B cell (primary cell): ENCODE data around the gene CNTN4. TPM values are rescaled to one million over a fixed set of nuclear protein-coding genes. Genes with fewer than 3 reads are reported as not detected.

Source experiments
- ATAC-seq: fragments of 200-7000 bp; cut with Tn5 transposase; one replicate; pipeline ENCODE4 v1.10.0; 2021; ENCODE audit warnings: low read depth, mild to moderate bottlenecking, moderate number of reproducible peaks, moderate library complexity
- CTCF ChIA-PET: fragments of 350-600 bp; sonication (Branson Sonifier 250); formaldehyde crosslinking; loops from one replicate; lab custom pipeline; 2021; ENCODE audit warnings: antibody characterized with exemption, inconsistent platforms; lab: Charles Lee
- POLR2A ChIA-PET: fragments of 350-600 bp; sonication (Branson Sonifier 250); formaldehyde crosslinking; loops from one replicate; lab custom pipeline; 2021; ENCODE audit warnings: antibody characterized with exemption; lab: Charles Lee
- DNase-seq: peaks from one replicate; pipeline ENCODE4 v3.0.0; 2013
- H2AFZ ChIP-seq: 2 replicates; pipeline ENCODE4 v1.6.1; 2012; ENCODE audit warnings: mild to moderate bottlenecking, low read depth, low read length; ENCODE audit not compliant: insufficient read depth, poor library complexity, severe bottlenecking
- H3K27ac ChIP-seq, 2 donors: 1 replicate in 1 of 2; 2 replicates in 1 of 2; pipeline ENCODE4 v1.5.1; 2012 to 2013; ENCODE audit warnings: low read length in 2 of 2, mild to moderate bottlenecking in 2 of 2, moderate library complexity in 1 of 2
- H3K27me3 ChIP-seq, 4 experiments: fragments of 200-600 bp in 1 of 4; sonication (generic) in 1 of 4; replicated peaks in 1 of 4; 1 replicate in 2 of 4; 2 replicates in 2 of 4; pipeline versions ENCODE4 v1.6.1 to v1.7.0; 2013 to 2016; ENCODE audit warnings: low read length in 3 of 4, mild to moderate bottlenecking in 2 of 4, mixed read lengths in 1 of 4, moderate library complexity in 1 of 4; ENCODE audit not compliant: insufficient read depth in 4 of 4, control insufficient read depth in 3 of 4; ENCODE audit errors: control extremely low read depth in 1 of 4
- H3K36me3 ChIP-seq, 2 experiments: replicated peaks in 1 of 2; 1 replicate in 1 of 2; 2 replicates in 1 of 2; pipeline versions ENCODE4 v1.6.1 to v1.7.1; 2013; ENCODE audit warnings: low read length in 1 of 2; ENCODE audit not compliant: insufficient read depth in 2 of 2, control insufficient read depth in 1 of 2; ENCODE audit errors: control extremely low read depth in 1 of 2, extremely low read depth in 1 of 2
- H3K4me1 ChIP-seq, 2 donors: fragments of 200-600 bp in 1 of 2; sonication (generic) in 1 of 2; 1 replicate in 1 of 2; 2 replicates in 1 of 2; pipeline versions ENCODE4 v1.5.1 to v1.6.1; 2013 to 2017; ENCODE audit warnings: low read length in 2 of 2; ENCODE audit not compliant: control insufficient read depth in 2 of 2, insufficient read depth in 2 of 2
- H3K4me2 ChIP-seq: replicated peaks from 2 replicates; pipeline ENCODE3; 2012; ENCODE audit warnings: mild to moderate bottlenecking, low read depth, low read length; ENCODE audit not compliant: poor library complexity, severe bottlenecking
- H3K4me3 ChIP-seq, 5 experiments: fragments of 200-600 bp in 1 of 5; sonication (generic) in 1 of 5; 1 replicate in 3 of 5; 2 replicates in 2 of 5; pipeline versions ENCODE4 v1.5.1 to v1.7.0; 2011 to 2016; ENCODE audit warnings: low read length in 4 of 5, mild to moderate bottlenecking in 4 of 5, low read depth in 2 of 5, control low read depth in 1 of 5, moderate library complexity in 1 of 5; ENCODE audit not compliant: insufficient read depth in 1 of 5; ENCODE audit errors: control extremely low read depth in 1 of 5, extremely low read depth in 1 of 5
- H3K79me2 ChIP-seq: fragments of 200-600 bp; sonication (generic); one replicate; pipeline ENCODE4 v1.6.0; 2016; ENCODE audit warnings: low read length; ENCODE audit not compliant: control insufficient read depth, insufficient read depth
- H3K9ac ChIP-seq: fragments of 200-600 bp; sonication (generic); 2 replicates; pipeline ENCODE4 v1.6.1; 2017; ENCODE audit warnings: mild to moderate bottlenecking, low read length, moderate library complexity
- H3K9me3 ChIP-seq, 3 donors: one replicate each; pipeline versions ENCODE4 v1.6.1 to v1.7.1; 2013; ENCODE audit warnings: low read length in 2 of 3; ENCODE audit not compliant: control insufficient read depth in 2 of 3, insufficient read depth in 1 of 3; ENCODE audit errors: control extremely low read depth in 1 of 3
- H4K20me1 ChIP-seq: 2 replicates; pipeline ENCODE4 v1.6.0; 2012; ENCODE audit warnings: mild to moderate bottlenecking, low read length; ENCODE audit not compliant: insufficient read depth, control insufficient read depth, poor library complexity, severe bottlenecking
- H3K27ac Mint-ChIP-seq: one replicate; pipeline ENCODE4 v1.8.0; 2021; ENCODE audit warnings: mixed read lengths
- H3K27me3 Mint-ChIP-seq: one replicate; pipeline ENCODE4 v1.8.0; 2021; ENCODE audit warnings: mixed read lengths
- H3K4me1 Mint-ChIP-seq: one replicate; pipeline ENCODE4 v1.8.0; 2021; ENCODE audit warnings: mixed read lengths
- H3K4me3 Mint-ChIP-seq: one replicate; pipeline ENCODE4 v1.8.0; 2021; ENCODE audit warnings: mixed read lengths
- H3K9me3 Mint-ChIP-seq: one replicate; pipeline ENCODE4 v1.8.0; 2022; ENCODE audit warnings: mixed read lengths; ENCODE audit not compliant: insufficient read depth
- EZH2 ChIP-seq: IDR thresholded peaks from 2 replicates; pipeline ENCODE4 v1.6.1; 2012; ENCODE audit warnings: borderline replicate concordance, low read depth, mild to moderate bottlenecking, moderate library complexity, low read length; ENCODE audit not compliant: insufficient read depth, poor library complexity, severe bottlenecking
- WGBS: methylation state at CpG from one replicate; pipeline ENCODE4 v1.1.5; 2013; ENCODE audit warnings: missing lambda C conversion rate; ENCODE audit not compliant: insufficient coverage; 5-methylcytosine and 5-hydroxymethylcytosine counted together
- intact Hi-C: fragments of 100-400 bp; cut with micrococcal nuclease; formaldehyde crosslinking; loops from one replicate; pipeline ENCODE4 v1.10.0; 2022
- polyA plus RNA-seq: library from polyadenylated mRNA; depleted of rRNA; stranded (reverse); fragments of >200 nt; gene quantifications from 2 replicates; pipeline ENCODE4 v1.2.3, GENCODE V29; 2012
- total RNA-seq, 2 donors: library from RNA; stranded (reverse); fragments of 120-200 nt in 1 of 2; gene quantifications; 1 replicate in 1 of 2; 2 replicates in 1 of 2; pipeline versions ENCODE4 v1.2.3 to v1.2.4, GENCODE V29; 2013 to 2022
- TF ChIP-seq, protein P1 (sequence below): fragments of 200-600 bp; IDR thresholded peaks from one replicate; pipeline ENCODE4 v1.8.0; 2022; ENCODE audit warnings: antibody characterized with exemption, mild to moderate bottlenecking

CNTN4 gene
- total and polyA plus RNA-seq, 2 donors (not counting 1 experiment from before 2014, with no cell fraction given) = 0.05 TPM; not detected in 1

GRCh38 chr3:2706144-2706835 is 607.6 kb downstream of the CNTN4 start:
- ATAC-seq (no peak), DNase-seq (no peak)
- Histone ChIP-seq H3K27ac (no peak overlapping the region), H3K36me3 (no peaks in the 10 kb centered on the region), H3K4me3 (no peak overlapping the region), H3K4me2 (no peak overlapping the region), H3K79me2 (no peaks in the 10 kb centered on the region), H2AFZ (no peak overlapping the region), H3K4me1 (no peaks in the 10 kb centered on the region), H4K20me1 (no peaks in the 10 kb centered on the region), H3K9me3 (no peaks in the 10 kb centered on the region), H3K9ac (no peak overlapping the region), H3K27me3 (no peaks in the 10 kb centered on the region)
- no CpG with 5 or more reads among the region's 5 CpGs for WGBS
- ChIA-PET CTCF (no interaction called here), POLR2A (no interaction called here)
- Mint-ChIP-seq H3K4me1 (no peaks in the 10 kb centered on the region), H3K27me3 (no peaks in the 10 kb centered on the region), H3K27ac (no peak overlapping the region), H3K9me3 (no peaks in the 10 kb centered on the region), H3K4me3 (no peak overlapping the region)
- TF ChIP-seq EZH2 = no peak
- TF ChIP-seq, protein P1, sequence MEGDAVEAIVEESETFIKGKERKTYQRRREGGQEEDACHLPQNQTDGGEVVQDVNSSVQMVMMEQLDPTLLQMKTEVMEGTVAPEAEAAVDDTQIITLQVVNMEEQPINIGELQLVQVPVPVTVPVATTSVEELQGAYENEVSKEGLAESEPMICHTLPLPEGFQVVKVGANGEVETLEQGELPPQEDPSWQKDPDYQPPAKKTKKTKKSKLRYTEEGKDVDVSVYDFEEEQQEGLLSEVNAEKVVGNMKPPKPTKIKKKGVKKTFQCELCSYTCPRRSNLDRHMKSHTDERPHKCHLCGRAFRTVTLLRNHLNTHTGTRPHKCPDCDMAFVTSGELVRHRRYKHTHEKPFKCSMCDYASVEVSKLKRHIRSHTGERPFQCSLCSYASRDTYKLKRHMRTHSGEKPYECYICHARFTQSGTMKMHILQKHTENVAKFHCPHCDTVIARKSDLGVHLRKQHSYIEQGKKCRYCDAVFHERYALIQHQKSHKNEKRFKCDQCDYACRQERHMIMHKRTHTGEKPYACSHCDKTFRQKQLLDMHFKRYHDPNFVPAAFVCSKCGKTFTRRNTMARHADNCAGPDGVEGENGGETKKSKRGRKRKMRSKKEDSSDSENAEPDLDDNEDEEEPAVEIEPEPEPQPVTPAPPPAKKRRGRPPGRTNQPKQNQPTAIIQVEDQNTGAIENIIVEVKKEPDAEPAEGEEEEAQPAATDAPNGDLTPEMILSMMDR = no peak
- intact Hi-C loops = no loop called here

DNA sequence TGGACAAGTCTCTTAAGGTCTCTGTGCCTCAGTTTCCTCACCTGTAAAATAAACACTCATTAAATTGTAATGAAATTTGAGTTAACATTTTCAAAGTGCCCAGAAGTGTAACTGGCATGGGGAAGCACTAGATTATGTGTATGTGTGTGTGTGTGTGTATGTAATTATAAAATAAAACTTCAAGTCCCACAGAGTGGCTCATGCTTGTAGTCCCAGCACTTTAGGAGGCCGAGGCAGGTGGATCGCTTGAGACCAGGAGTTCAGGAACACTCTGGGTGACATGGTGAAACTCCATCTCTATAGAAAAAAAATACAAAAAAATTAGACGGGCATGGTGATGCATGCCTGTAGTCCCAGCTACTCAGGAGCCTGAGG is 608.2 kb downstream of the CNTN4 start:
- WGBS = 100% methylated on average over 1 of the region's 3 CpGs
- Histone ChIP-seq H3K4me3 (no peak overlapping the region), H3K9ac (no peak overlapping the region), H2AFZ (no peak overlapping the region), H3K36me3 (no peaks in the 10 kb centered on the region), H3K4me1 (no peaks in the 10 kb centered on the region), H3K9me3 (no peaks in the 10 kb centered on the region), H4K20me1 (no peaks in the 10 kb centered on the region), H3K4me2 (no peak overlapping the region), H3K27ac (no peak overlapping the region), H3K27me3 (no peaks in the 10 kb centered on the region), H3K79me2 (no peaks in the 10 kb centered on the region)
- DNase-seq = no peak
- Mint-ChIP-seq H3K27ac (no peak overlapping the region), H3K27me3 (no peaks in the 10 kb centered on the region), H3K4me3 (no peak overlapping the region), H3K4me1 (no peaks in the 10 kb centered on the region), H3K9me3 (no peaks in the 10 kb centered on the region)
- no peak for ATAC-seq
- ChIA-PET CTCF (no interaction called here), POLR2A (no interaction called here)
- no peak for TF ChIP-seq EZH2
- TF ChIP-seq, protein P1 = no peak
- intact Hi-C loops = no loop called here
